Common myeloid progenitor, CD34-positive (primary cell): Measurements from ENCODE around the gene TLCD5.
A peak's percentile ranks its signal among the peaks of the same experiment; 100 is the strongest.

Source experiments
- CTCF ChIA-PET: fragments of 350-600 bp; sonication (Branson Sonifier 250); formaldehyde crosslinking; loops from one replicate; lab custom pipeline; 2021; ENCODE audit warnings: antibody characterized with exemption; lab: Charles Lee
- POLR2A ChIA-PET: fragments of 350-600 bp; sonication (Branson Sonifier 250); formaldehyde crosslinking; loops from one replicate; lab custom pipeline; 2021; ENCODE audit warnings: antibody characterized with exemption; lab: Charles Lee
- DNase-seq, 3 donors: peaks; one replicate each; pipeline versions ENCODE4 v3.0.0 to v3.0.0-alpha.2; 2013
- H3K27ac ChIP-seq, 2 experiments: 1 replicate in 1 of 2; 2 replicates in 1 of 2; pipeline ENCODE4 v1.7.0; 2013; ENCODE audit warnings: inconsistent platforms in 2 of 2, low read length in 2 of 2, mild to moderate bottlenecking in 2 of 2, low read depth in 1 of 2, moderate library complexity in 1 of 2; ENCODE audit not compliant: severe bottlenecking in 2 of 2, insufficient read depth in 1 of 2, poor library complexity in 1 of 2
- H3K27me3 ChIP-seq, 5 experiments: replicated peaks in 2 of 5; 1 replicate in 3 of 5; 2 replicates in 2 of 5; pipeline versions ENCODE4 v1.6.1 to v1.7.0; 2013; ENCODE audit warnings: low read length in 4 of 5, mild to moderate bottlenecking in 2 of 5, moderate library complexity in 2 of 5, inconsistent platforms in 1 of 5; ENCODE audit not compliant: insufficient read depth in 5 of 5, control insufficient read depth in 4 of 5
- H3K36me3 ChIP-seq, 4 experiments: 1 replicate in 2 of 4; 2 replicates in 2 of 4; pipeline versions ENCODE4 v1.6.1 to v1.7.0; 2013; ENCODE audit warnings: low read length in 3 of 4, control low read depth in 1 of 4, mild to moderate bottlenecking in 1 of 4; ENCODE audit not compliant: control insufficient read depth in 4 of 4, insufficient read depth in 4 of 4
- H3K4me1 ChIP-seq, 4 experiments: 1 replicate in 3 of 4; 2 replicates in 1 of 4; pipeline versions ENCODE4 v1.6.1 to v1.7.1; 2013; ENCODE audit warnings: low read length in 3 of 4, mild to moderate bottlenecking in 3 of 4, control low read depth in 1 of 4, inconsistent platforms in 1 of 4, moderate library complexity in 1 of 4; ENCODE audit not compliant: control insufficient read depth in 4 of 4, insufficient read depth in 4 of 4; ENCODE audit errors: control extremely low read depth in 1 of 4
- H3K4me3 ChIP-seq, 7 experiments: 1 replicate in 4 of 7; 2 replicates in 3 of 7; pipeline versions ENCODE4 v1.5.1 to v1.7.0; 2013; ENCODE audit warnings: mild to moderate bottlenecking in 7 of 7, low read length in 6 of 7, moderate library complexity in 6 of 7, inconsistent platforms in 2 of 7, low read depth in 2 of 7, control low read depth in 1 of 7; ENCODE audit not compliant: insufficient read depth in 4 of 7, control insufficient read depth in 1 of 7; ENCODE audit errors: extremely low read depth in 1 of 7
- H3K9me3 ChIP-seq, 5 experiments: 1 replicate in 4 of 5; 2 replicates in 1 of 5; pipeline versions ENCODE4 v1.6.1 to v1.7.1; 2013; ENCODE audit warnings: low read length in 4 of 5, mild to moderate bottlenecking in 2 of 5, inconsistent platforms in 1 of 5, low read depth in 1 of 5, moderate library complexity in 1 of 5; ENCODE audit not compliant: control insufficient read depth in 4 of 5, insufficient read depth in 2 of 5; ENCODE audit errors: control extremely low read depth in 1 of 5
- WGBS: methylation state at CpG from one replicate; pipeline ENCODE4 v1.1.5; 2013; ENCODE audit not compliant: insufficient coverage; 5-methylcytosine and 5-hydroxymethylcytosine counted together

The TLCD5 gene

DNA sequence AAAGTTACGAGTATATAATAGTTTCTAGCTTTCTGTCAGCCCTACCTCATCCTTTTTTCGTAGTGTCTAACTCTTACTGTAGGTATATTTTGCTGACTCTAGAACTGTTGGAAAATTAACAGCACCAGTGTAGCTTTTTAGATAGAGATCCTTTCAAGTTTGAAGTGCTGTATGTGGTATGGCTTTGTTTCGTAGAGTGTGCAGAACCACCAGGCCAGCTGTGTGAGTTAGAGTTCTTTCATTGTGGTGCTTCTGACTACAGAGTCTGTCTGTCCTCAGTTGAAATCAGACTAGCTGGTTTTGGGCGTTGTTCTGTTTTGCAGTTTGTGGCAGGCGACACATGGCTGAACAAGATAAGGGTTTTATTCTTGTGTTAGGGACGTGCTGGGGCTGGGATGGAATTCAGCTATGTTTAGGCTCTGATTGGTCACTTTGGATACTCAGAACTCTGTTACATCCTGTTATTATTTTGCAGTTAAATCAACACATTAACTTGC, 14.3 kb downstream of the TLCD5 start:
- 0% methylated on average over 1 of the region's 6 CpGs for WGBS
- ChIA-PET CTCF (interaction anchor here (1.1 to 1.3 kb wide), 2 partner anchors 10 to 36 kb away, joined by 3 to 4 read pairs; no protein-coding TSS in a partner anchor), POLR2A (interaction anchor here (0.5 kb wide), 1 partner anchor 18 kb away, joined by 3 read pairs; no protein-coding TSS in a partner anchor)
- H3K27me3 ChIP-seq: peaks cover 26 to 63% (median 31%) of the 10 kb centered on the region in 5 experiments
- peak overlapping the region in 1 of 2 experiments; percentile 55 for H3K27ac ChIP-seq
- H3K36me3 ChIP-seq: no peaks in the 10 kb centered on the region
- H3K4me3 ChIP-seq: peak overlapping the region in 3 of 7 experiments; percentile 26 to 50 (median 29)
- peak; percentile 73 to 93 (median 85) for DNase-seq
- peaks cover 14 to 48% (median 34%) of the 10 kb centered on the region in 4 experiments for H3K4me1 ChIP-seq
- peaks cover 0 to 8% (median 2%) of the 10 kb centered on the region in 5 experiments for H3K9me3 ChIP-seq

DNA sequence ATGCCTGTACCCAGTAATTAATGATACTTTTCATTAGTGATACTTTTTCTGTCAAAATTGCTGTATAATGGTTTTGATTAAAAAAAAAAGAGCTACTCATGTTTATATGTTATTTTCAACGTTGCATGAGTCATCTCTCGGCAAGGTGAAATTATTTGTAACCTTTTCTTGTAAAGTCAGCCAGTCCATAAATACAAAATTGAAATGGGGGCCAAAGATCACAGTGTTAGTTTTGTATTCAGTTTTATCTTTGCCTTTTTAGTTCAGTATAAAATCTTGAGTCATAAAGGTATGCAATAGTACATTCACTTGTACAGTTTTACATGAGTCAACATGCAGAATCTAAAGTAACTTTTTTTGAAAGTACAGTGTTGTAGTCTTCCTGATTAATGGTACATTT, 15.4 kb downstream of the TLCD5 start:
- peaks cover 0 to 8% (median 2%) of the 10 kb centered on the region in 5 experiments for H3K9me3 ChIP-seq
- CTCF ChIA-PET: interaction anchor here (0.6 to 1.3 kb wide), 2 partner anchors 9 to 1054 kb away, joined by 3 read pairs; no protein-coding TSS in a partner anchor
- no peak overlapping the region for H3K4me3 ChIP-seq
- peak in 1 of 3 donors; percentile 16 for DNase-seq
- H3K27ac ChIP-seq: no peak overlapping the region
- peaks cover 22 to 64% (median 30%) of the 10 kb centered on the region in 5 experiments for H3K27me3 ChIP-seq
- peaks cover 16 to 50% (median 36%) of the 10 kb centered on the region in 4 experiments for H3K4me1 ChIP-seq
- POLR2A ChIA-PET: no interaction called here
- WGBS: no CpG with 5 or more reads among the region's 2 CpGs
- H3K36me3 ChIP-seq: no peaks in the 10 kb centered on the region

DNA sequence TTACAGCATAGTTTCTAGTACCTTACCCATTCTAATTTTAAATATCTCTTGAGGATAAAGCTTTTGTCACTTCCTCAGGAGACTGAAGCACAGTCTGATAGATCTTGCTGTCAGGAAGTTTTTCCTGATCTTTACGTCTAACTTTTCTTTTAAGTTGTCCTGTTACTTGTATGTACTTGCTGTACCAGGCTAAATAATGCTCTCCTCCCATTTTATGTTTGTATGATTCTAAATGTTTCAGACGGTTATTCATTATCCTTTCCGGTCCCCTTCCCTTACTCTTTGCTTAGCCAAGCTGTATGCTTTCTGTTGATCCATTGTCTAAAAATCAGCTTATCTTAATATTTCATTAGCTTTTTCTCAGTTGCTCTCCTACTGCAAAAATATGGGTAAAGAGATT, 17.1 kb downstream of the TLCD5 start:
- POLR2A ChIA-PET: no interaction called here
- Histone ChIP-seq H3K27ac (no peak overlapping the region), H3K4me3 (no peak overlapping the region), H3K27me3 (peaks cover 22 to 72% (median 37%) of the 10 kb centered on the region in 5 experiments), H3K9me3 (peaks cover 0 to 8% (median 2%) of the 10 kb centered on the region in 5 experiments), H3K4me1 (peaks cover 16 to 39% (median 24%) of the 10 kb centered on the region in 4 experiments), H3K36me3 (no peaks in the 10 kb centered on the region)
- CTCF ChIA-PET: interaction anchor here (1.3 kb wide), 1 partner anchor 10 kb away, joined by 3 read pairs; no protein-coding TSS in a partner anchor
- DNase-seq: no peak
- no CpG with 5 or more reads among the region's 3 CpGs for WGBS

DNA sequence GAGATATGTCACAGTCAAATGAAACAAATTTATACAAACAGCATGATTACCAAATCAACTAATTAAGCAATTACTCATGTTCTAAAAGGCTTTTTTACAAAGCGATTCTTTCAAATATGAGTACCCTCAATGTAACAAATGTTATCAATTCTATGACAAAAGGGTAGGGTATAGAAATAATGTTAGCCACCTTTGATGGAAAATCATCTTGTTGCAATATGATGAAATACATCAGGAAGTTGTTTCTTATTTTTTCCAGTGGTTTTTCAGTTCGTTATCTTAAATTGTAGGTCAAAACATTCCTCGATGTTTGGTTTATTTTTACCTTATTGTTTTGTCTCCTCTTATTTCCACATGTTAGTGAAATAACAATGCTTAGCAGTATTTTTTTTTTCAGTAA, 17.6 kb downstream of the TLCD5 start:
- DNase-seq: no peak
- no CpG with 5 or more reads among the region's 3 CpGs for WGBS
- H3K27ac ChIP-seq: no peak overlapping the region
- no peak overlapping the region for H3K4me3 ChIP-seq
- H3K4me1 ChIP-seq: peaks cover 16 to 35% (median 20%) of the 10 kb centered on the region in 4 experiments
- H3K36me3 ChIP-seq: no peaks in the 10 kb centered on the region
- peaks cover 18 to 72% (median 38%) of the 10 kb centered on the region in 5 experiments for H3K27me3 ChIP-seq
- peaks cover 0 to 8% (median 2%) of the 10 kb centered on the region in 5 experiments for H3K9me3 ChIP-seq
- ChIA-PET CTCF (no interaction called here), POLR2A (no interaction called here)

DNA sequence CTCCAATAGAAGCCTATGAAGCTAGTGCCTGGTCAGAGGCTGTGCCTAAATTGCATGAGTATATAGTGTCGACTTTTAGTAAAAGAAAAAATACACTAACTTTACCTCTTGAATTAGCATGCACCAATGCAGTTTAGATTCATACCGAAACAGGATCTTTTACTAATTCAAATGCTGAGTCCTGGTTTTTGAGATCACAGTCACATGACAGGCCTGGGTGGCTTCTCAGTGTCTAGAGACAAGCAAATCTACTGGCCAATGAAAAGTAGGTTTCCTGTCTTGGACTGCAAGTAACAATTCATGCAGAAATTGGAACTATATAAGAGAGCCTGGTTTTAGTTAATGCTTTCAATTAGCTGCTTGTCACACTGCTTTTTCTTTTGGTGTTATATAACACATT, 18.3 kb downstream of the TLCD5 start:
- Histone ChIP-seq H3K27me3 (peaks cover 16 to 73% (median 40%) of the 10 kb centered on the region in 5 experiments), H3K27ac (no peak overlapping the region), H3K4me3 (no peak overlapping the region), H3K36me3 (no peaks in the 10 kb centered on the region), H3K4me1 (peaks cover 13 to 29% (median 17%) of the 10 kb centered on the region in 4 experiments), H3K9me3 (peaks cover 0 to 8% (median 2%) of the 10 kb centered on the region in 5 experiments)
- WGBS: 90% methylated on average over 1 of the region's 2 CpGs
- ChIA-PET CTCF (no interaction called here), POLR2A (no interaction called here)
- peak in 1 of 3 donors; percentile 21 for DNase-seq

DNA sequence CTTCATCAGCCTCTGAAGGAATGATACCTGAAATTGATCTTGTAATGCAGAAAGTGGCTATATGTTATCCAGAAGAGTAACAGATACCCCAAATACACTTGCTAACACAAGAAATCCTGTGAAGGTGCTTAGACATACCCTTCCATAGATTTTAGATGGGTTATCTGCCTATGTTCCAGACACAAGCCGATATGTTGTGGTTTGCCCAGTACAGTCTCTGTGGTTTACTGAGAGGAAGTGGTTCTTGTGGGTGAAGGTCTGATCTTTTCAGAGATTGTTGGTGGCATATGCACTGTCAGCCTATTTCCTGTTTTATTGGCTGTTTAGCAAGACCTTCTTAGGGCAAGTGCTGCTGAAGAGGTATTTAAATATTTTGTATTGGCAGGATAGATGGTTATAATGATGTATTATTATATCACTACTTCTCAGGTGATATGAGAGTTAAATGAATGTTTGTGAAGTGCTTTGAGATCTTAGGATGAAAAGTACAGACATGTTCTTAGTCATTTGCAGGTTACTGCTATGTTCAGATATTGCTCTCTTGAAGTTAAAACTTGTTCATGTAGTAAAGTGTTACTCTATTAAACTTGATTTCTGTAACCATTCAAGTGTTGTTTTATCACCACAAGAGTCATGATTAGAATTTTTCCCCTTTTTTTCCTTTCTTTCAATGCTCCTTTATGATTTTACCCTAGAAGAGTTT, 19.4 kb downstream of the TLCD5 start:
- peaks cover 11 to 23% (median 14%) of the 10 kb centered on the region in 4 experiments for H3K4me1 ChIP-seq
- no peaks in the 10 kb centered on the region for H3K36me3 ChIP-seq
- ChIA-PET CTCF (interaction anchor here (0.7 kb wide), 1 partner anchor 10 kb away, joined by 3 read pairs; no protein-coding TSS in a partner anchor), POLR2A (no interaction called here)
- peak overlapping the region in 2 of 7 experiments; percentile 36 to 53 for H3K4me3 ChIP-seq
- 0% methylated on average over 1 of the region's 1 CpG for WGBS
- no peak overlapping the region for H3K27ac ChIP-seq
- DNase-seq: peak; percentile 91 to 96 (median 94)
- peaks cover 0 to 8% (median 2%) of the 10 kb centered on the region in 5 experiments for H3K9me3 ChIP-seq
- H3K27me3 ChIP-seq: peaks cover 15 to 75% (median 36%) of the 10 kb centered on the region in 5 experiments
